T-helper 17 cell (primary cell): ENCODE measurements around the gene ANKRD66. TPM values are rescaled to one million over a fixed set of nuclear protein-coding genes. Genes with fewer than 3 reads are reported as not detected.

Source experiments
- ATAC-seq: fragments of 150-1000 bp; cut with Tn5 transposase; 2 replicates; pipeline ENCODE4 v1.10.0; 2021; ENCODE audit warnings: mild to moderate bottlenecking, moderate library complexity
- DNase-seq, 3 donors: peaks; one replicate each; pipeline versions ENCODE4 v3.0.0 to v3.0.0-alpha.2; 2020 to 2021
- H3K9me3 ChIP-seq: one replicate; pipeline ENCODE4 v1.7.0; 2013; ENCODE audit warnings: low read length, mild to moderate bottlenecking; ENCODE audit not compliant: control insufficient read depth, poor library complexity, severe bottlenecking
- H3K27ac Mint-ChIP-seq: one replicate; pipeline ENCODE4 v1.8.0; 2022; ENCODE audit warnings: mild to moderate bottlenecking, moderate library complexity, mixed read lengths
- H3K27me3 Mint-ChIP-seq: one replicate; pipeline ENCODE4 v1.8.0; 2022; ENCODE audit warnings: mixed read lengths
- H3K36me3 Mint-ChIP-seq: one replicate; pipeline ENCODE4 v1.8.0; 2022; ENCODE audit warnings: low read depth, mixed read lengths
- H3K4me1 Mint-ChIP-seq: one replicate; pipeline ENCODE4 v1.8.0; 2022; ENCODE audit warnings: mild to moderate bottlenecking, mixed read lengths
- H3K4me3 Mint-ChIP-seq: one replicate; pipeline ENCODE4 v1.8.0; 2022; ENCODE audit warnings: mild to moderate bottlenecking, moderate library complexity, mixed read lengths
- total RNA-seq, 4 donors: library from RNA in 2 of 4; stranded (reverse) in 2 of 4; gene quantifications; one replicate each; pipeline ENCODE4 v1.2.3 and lab custom pipeline; 2022 to 2026

The ANKRD66 gene
- total RNA-seq, 2 donors from 2014 or later: not detected

DNA sequence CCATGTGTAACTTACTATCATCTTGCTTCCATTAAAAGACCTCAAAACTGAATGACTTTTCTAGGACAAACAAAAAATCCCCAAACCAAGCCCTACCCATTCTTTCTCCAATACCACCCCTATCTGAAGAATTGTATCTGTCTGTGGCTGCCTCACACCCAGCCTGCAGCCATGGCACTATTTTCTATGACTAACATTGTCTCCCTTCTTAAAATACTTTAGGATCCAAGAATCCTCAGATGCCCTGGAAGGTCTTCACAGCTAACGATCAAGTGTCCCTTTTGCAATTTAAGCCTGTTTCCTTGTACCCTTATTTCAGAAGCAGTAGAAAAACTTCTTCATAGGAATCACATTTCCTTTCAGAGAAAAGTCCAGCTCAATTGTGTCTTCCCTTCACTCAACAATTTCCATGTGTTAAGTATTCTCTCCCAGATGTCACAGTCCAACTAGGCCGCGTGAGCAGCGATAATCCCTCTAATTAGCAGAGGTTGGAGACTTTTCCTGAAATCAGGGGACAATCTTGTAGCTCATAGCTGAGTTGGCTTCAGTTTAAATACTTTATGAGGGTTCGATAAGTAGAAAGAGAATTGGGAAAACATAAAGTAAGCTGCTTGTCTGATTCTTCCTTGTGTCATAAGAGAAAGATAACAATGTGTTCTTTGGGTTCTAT is 41.3 kb downstream of the ANKRD66 start:
- Mint-ChIP-seq H3K36me3 (no peaks in the 10 kb centered on the region), H3K4me1 (no peaks in the 10 kb centered on the region), H3K27me3 (peaks cover 11% of the 10 kb centered on the region), H3K4me3 (no peak overlapping the region), H3K27ac (no peak overlapping the region)
- no peak for DNase-seq
- no peak for ATAC-seq
- H3K9me3 ChIP-seq: no peaks in the 10 kb centered on the region

DNA sequence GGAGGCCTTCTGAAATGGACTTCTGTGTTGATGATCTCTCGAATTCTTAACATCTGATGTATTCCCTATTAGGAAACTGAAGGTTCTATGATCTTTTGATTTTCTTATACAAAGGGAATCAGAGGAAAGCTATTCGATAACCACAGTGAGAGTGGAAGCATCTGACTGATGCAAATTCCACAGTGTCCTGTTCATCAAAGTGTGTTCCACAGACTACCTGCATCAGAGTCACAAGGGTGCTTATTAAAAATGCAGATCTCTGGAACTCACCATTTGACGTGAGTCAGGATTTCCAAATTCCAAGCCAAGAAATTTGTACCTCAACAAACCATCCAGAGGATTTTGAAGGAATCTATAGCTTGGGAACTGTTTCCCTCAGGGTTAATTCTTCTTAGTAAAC is 42.1 kb downstream of the ANKRD66 start:
- ATAC-seq (no peak), DNase-seq (no peak)
- no peaks in the 10 kb centered on the region for H3K9me3 ChIP-seq
- Mint-ChIP-seq H3K4me3 (no peak overlapping the region), H3K36me3 (no peaks in the 10 kb centered on the region), H3K27ac (no peak overlapping the region), H3K4me1 (no peaks in the 10 kb centered on the region), H3K27me3 (peaks cover 11% of the 10 kb centered on the region)

DNA sequence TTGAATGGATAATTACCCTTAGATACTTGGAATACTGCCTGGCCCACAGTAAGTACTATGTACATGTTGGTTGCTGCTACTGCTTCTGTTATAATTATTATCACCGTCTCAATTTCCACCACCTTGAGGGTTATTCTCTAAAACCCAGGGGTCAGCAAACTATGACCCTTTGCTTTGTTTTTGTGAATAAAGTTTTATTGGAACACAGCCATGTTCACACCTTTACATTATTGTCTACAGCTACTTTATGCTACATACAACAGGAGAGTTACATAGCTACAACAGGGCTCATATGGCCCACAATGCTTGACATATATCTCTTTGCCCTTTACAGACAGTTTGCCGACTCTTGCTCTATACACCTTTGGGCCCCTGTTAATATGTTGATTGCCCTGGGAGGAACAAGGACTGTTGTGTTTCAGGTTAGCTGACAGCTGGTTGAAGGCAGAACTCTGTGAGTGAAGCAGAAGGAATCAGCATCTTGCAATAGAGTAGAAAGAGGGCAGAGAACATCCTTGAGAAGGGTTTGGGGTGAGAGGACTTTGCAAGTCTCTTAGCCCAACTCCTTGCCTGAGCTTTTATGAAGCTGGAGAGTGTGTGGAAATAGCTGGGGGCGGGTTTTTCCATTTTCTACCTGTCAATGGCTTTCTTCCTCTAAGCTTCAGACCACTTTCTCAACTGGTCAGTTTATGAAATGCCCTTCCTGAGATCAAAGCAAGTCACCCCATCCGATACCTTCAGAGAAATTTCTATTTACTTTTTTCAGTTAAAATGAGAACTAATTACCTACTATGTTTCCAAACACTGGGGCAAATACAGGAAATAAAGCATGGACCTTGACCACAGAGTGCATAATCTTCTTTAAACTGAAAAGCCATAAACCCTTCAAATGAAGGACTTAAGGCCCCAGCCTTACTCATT is 43.0 kb downstream of the ANKRD66 start:
- DNase-seq (no peak), ATAC-seq (no peak)
- Mint-ChIP-seq H3K4me1 (no peaks in the 10 kb centered on the region), H3K27ac (no peak overlapping the region), H3K4me3 (no peak overlapping the region), H3K36me3 (no peaks in the 10 kb centered on the region), H3K27me3 (peaks cover 18% of the 10 kb centered on the region)
- no peaks in the 10 kb centered on the region for H3K9me3 ChIP-seq

DNA sequence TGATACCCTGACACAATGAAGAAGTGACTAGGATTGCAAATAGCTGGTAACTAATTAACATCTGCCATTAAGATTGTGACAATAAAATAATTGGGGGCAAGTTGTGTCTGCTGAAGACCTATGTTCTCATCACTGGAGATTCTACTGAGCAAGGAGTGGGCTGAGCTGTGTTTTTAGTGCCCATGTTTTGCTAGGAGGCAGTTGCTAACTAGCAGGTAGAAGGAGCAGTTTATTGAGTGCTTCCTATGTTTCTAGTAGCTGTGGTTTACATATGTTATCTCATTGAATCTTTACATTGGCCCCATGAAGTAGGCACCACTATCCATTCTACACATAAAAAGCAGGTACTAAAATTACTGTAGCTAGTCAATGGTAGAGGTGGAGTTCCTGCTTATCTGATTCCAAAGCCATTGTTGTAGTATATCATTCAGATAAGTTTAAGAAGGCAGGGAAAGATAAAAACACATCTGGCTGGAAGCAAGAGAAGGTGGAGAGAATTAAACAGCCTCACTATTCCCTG is 43.7 kb downstream of the ANKRD66 start:
- ATAC-seq (no peak), DNase-seq (no peak)
- no peaks in the 10 kb centered on the region for H3K36me3 Mint-ChIP-seq
- no peaks in the 10 kb centered on the region for H3K4me1 Mint-ChIP-seq
- no peak overlapping the region for H3K4me3 Mint-ChIP-seq
- no peak overlapping the region for H3K27ac Mint-ChIP-seq
- H3K9me3 ChIP-seq: no peaks in the 10 kb centered on the region
- H3K27me3 Mint-ChIP-seq: peaks cover 22% of the 10 kb centered on the region

DNA sequence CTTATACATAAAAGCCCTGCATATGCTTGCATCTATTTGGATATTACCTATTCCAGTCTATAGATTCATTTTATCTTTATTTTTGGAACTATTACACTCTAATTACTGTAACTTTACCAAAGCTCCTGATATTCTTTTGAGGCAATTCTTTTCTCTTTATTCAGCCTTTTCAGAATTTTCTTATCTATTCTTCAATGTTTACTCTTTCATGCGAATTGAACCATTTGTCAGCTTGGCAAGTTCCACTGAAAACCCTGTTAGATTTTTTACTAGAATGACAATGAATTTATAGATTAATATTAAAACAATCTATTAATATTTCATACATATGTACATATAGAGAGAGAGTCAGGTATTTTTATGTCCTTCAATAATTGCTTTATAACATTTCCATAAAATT is 45.9 kb downstream of the ANKRD66 start:
- DNase-seq: no peak
- Mint-ChIP-seq H3K27ac (no peak overlapping the region), H3K4me1 (no peaks in the 10 kb centered on the region), H3K36me3 (no peaks in the 10 kb centered on the region), H3K4me3 (no peak overlapping the region), H3K27me3 (peaks cover 17% of the 10 kb centered on the region)
- no peaks in the 10 kb centered on the region for H3K9me3 ChIP-seq
- ATAC-seq: no peak

DNA sequence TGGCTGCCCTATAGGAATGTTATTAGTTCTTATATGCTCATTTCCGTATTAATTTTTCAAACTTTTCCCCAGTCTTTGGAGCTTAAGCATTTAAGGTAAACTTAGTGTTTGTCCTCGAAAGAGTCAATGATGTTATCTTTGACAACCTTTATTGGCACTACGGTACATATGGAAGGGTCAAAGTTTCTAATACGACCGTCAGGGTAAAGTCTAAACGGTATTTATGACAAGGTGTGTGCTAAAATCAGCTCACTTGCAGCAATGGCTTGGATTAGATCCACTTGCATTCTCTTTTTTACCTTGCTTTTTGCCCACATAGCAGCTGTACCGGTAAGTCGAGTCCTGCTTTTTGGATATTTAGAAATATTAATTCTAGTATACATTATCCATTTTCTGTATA is 46.4 kb downstream of the ANKRD66 start, which contains the start of gene MEP1A:
TSS of gene MEP1A (plus strand) at position 252 of the 400 bp plus-strand sequence. CDS start at position 262, 10 bp downstream.
- ATAC-seq (no peak), DNase-seq (no peak)
- H3K9me3 ChIP-seq: no peaks in the 10 kb centered on the region
- peaks cover 12% of the 10 kb centered on the region for H3K27me3 Mint-ChIP-seq
- no peak within 1 kb of the TSS for H3K4me3 Mint-ChIP-seq
- no peaks in the 10 kb centered on the region for H3K36me3 Mint-ChIP-seq
- H3K4me1 Mint-ChIP-seq: no peaks in the 10 kb centered on the region
- H3K27ac Mint-ChIP-seq: no peak within 1 kb of the TSS

DNA sequence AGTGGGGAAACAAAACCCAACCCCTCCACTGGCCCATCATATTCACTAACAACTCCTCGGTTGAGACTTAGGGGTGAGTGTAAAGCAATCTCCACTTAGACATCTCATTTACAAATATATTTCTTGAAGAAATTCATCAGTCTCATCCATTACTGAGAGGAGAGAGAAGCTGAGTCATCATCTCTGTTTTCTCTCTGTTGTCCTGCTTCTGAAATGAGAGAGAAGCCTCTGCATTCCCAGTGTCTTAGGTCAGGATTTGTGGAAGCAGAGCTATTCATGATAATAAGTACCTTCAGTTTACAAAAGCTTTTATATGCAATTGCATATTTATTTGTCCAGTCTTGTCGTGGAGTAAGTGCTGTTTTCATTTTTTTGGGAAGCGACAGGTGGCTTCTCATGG is 47.3 kb downstream of the ANKRD66 start:
- H3K4me1 Mint-ChIP-seq: no peaks in the 10 kb centered on the region
- ATAC-seq (no peak), DNase-seq (no peak)
- no peak overlapping the region for H3K4me3 Mint-ChIP-seq
- H3K9me3 ChIP-seq: no peaks in the 10 kb centered on the region
- no peaks in the 10 kb centered on the region for H3K36me3 Mint-ChIP-seq
- no peak overlapping the region for H3K27ac Mint-ChIP-seq
- H3K27me3 Mint-ChIP-seq: peaks cover 11% of the 10 kb centered on the region

DNA sequence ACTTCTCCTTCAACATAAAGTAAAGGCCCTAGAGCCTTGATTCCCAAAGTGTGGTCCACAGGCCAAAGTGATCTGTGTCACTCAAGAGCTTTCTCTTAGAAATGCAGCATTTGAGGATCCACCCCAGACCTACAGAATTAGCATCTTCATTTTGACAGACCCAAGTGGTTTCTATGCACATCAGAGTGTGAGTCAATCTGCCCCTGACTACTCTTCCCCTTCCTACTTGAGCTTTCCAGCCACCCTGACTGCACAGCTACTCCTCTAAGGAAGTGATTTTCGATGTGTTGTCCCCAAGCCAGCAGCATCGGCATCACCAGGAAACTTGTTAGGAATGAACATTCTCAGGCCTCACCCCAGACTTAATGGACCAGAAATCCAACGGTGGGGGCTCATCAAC is 49.1 kb downstream of the ANKRD66 start:
- Mint-ChIP-seq H3K4me3 (no peak overlapping the region), H3K4me1 (no peaks in the 10 kb centered on the region), H3K27ac (no peak overlapping the region), H3K27me3 (peaks cover 11% of the 10 kb centered on the region), H3K36me3 (no peaks in the 10 kb centered on the region)
- no peak for DNase-seq
- H3K9me3 ChIP-seq: no peaks in the 10 kb centered on the region
- ATAC-seq: no peak

DNA sequence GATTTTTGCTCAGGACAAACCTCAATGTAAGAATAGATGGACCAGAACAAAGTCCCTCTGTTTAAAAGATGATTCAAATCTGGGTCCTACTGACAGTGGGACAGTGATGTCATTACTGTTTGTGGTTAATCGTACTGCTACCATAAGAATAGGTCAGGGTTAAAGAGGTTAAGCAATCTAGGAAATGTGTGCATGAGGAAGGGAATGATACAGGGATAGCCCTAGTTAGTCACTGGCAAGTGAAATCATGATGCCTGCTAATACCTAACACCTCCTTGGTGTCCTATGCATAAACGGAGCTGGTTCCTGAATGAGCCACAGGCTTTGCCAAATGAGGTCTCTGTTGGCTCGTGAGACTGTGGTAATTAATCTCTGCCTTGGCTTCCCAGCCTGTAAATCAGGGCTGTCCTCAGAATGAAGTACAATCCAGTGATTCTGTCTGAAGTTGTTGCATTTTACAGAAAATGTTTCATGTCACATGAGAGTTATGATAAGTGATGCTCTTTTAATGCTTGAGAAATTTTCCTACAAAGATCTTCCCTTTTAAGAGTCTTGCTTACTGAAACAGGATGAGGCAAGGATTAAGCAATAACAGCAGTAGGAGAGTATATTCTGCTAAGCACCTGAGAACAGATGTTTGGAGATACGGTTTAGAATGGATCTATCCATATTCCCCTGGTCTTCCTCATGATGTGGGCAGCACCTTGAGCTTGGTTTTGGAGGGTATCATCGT is 50.3 kb downstream of the ANKRD66 start:
- Mint-ChIP-seq H3K36me3 (no peaks in the 10 kb centered on the region), H3K27ac (no peak overlapping the region), H3K4me1 (no peaks in the 10 kb centered on the region), H3K4me3 (no peak overlapping the region), H3K27me3 (peaks cover 11% of the 10 kb centered on the region)
- no peaks in the 10 kb centered on the region for H3K9me3 ChIP-seq
- DNase-seq (no peak), ATAC-seq (no peak)

DNA sequence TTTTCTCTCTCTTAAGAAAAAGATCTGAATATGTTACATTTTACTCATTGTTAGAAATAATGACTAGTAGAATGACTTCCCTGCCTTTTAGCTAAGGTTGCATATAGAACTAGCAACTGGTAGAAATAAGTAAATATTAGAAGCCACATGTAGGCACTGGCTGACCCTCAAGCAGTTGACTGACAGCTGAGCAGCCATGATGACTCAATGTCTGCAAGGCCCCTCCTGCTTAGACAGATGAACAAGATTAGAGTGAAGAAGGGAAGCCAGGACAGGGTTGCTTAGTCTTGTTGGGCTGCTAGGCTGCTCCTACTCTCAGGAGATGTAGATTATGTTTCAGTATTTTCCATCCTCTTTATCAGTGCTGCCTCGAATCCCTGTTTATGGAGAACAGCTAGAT is 52.9 kb downstream of the ANKRD66 start:
- Mint-ChIP-seq H3K36me3 (no peaks in the 10 kb centered on the region), H3K27me3 (peaks cover 5% of the 10 kb centered on the region), H3K4me1 (no peaks in the 10 kb centered on the region), H3K4me3 (no peak overlapping the region), H3K27ac (no peak overlapping the region)
- no peak for ATAC-seq
- no peak for DNase-seq
- no peaks in the 10 kb centered on the region for H3K9me3 ChIP-seq

DNA sequence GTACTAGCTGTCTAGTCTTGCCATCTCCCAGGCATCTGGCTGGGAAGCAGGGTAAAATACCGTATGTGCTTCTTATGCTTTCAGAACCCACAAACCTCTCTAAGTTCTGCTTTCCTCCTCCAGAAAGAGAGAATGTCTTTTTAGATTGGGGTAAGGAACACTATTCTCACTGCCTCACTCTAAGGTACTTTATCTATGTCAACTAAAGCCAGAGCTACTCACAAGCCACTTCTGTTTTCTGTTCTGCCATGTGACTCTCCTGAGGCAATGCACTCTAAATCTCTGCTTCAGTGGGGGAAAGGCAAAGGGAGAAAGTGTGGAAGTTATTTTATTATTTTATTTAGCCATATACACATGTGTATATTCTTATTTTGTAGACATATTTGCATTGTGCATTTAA is 62.1 kb downstream of the ANKRD66 start:
- Mint-ChIP-seq H3K27ac (no peak overlapping the region), H3K36me3 (peaks cover 3% of the 10 kb centered on the region), H3K4me1 (no peaks in the 10 kb centered on the region), H3K27me3 (peaks cover 19% of the 10 kb centered on the region), H3K4me3 (no peak overlapping the region)
- no peaks in the 10 kb centered on the region for H3K9me3 ChIP-seq
- no peak for ATAC-seq
- DNase-seq: no peak
